Measurements from ENCODE around the gene NFE2L1.
"Not testable (repeated sequence)": the region's sequence is repeated elsewhere in the genome, so short reads cannot be mapped to it uniquely, and the experiment has no call there.

The NFE2L1 gene

DNA sequence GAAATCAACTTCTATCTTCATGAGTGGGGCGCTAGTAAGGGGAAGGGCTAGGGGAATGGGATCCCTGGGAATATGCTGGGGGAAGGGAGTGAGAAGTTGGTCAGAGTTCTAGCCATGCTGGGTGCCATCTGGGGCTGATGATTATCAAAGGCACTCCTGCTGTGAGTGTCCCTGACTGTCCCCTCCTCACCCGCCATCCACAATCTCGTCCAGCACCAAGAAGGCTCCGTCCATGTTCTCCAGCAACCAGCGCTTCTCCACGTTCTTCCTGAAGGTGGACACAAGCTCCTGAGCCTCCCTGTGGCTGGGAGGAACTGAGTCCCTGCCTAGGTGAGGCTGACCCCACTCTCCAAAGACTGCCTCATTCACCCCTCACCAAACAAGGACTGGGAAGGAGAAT is 16.2 kb upstream of the NFE2L1 start:
- Histone ChIP-seq H3K9me3 (ENCODE audit: control insufficient read depth, low read length) (no peaks in the 10 kb centered on the region), H3K27me3 (replicated peaks; ENCODE audit: control insufficient read depth, insufficient read depth, low read length, poor library complexity, severe bottlenecking) (peaks cover 6% of the 10 kb centered on the region), H3K36me3 (ENCODE audit: control insufficient read depth, insufficient read depth, low read length) (no peaks in the 10 kb centered on the region), H3K27ac (ENCODE audit: insufficient read depth, low read length, poor library complexity, severe bottlenecking) (no peak overlapping the region), H3K4me3 (ENCODE audit: insufficient read depth, low read depth, low read length, poor library complexity, severe bottlenecking) (no peak overlapping the region), H3K4me1 (ENCODE audit: control insufficient read depth, insufficient read depth, low read length, poor library complexity, severe bottlenecking) (peaks cover 4% of the 10 kb centered on the region)
- no peak for DNase-seq

DNA sequence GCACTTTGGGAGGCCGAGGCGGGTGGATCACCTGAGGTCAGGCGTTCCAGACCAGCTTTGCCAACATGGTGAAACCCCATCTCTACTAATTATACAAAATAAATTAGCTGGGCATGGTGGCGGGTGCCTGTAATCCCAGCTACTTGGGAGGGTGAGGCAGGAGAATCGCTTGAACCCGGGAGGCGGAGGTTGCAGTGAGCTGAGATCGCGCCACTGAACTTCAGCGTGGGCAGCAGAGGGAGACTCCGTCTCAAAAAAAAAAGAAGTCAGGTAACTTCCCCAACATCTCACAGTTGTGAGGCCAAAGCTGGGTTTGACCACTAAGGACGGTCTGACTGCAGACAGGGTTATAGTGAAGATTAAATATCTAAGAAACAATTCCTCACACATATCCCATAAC is 13.4 kb upstream of the NFE2L1 start:
- DNase-seq; H3K36me3 ChIP-seq (ENCODE audit: control insufficient read depth, insufficient read depth, low read length); H3K4me1 ChIP-seq (ENCODE audit: control insufficient read depth, insufficient read depth, low read length, poor library complexity, severe bottlenecking); H3K9me3 ChIP-seq (ENCODE audit: control insufficient read depth, low read length); H3K27me3 ChIP-seq (replicated peaks; ENCODE audit: control insufficient read depth, insufficient read depth, low read length, poor library complexity, severe bottlenecking); H3K27ac ChIP-seq (ENCODE audit: insufficient read depth, low read length, poor library complexity, severe bottlenecking); H3K4me3 ChIP-seq (ENCODE audit: insufficient read depth, low read depth, low read length, poor library complexity, severe bottlenecking): not testable (repeated sequence)

GRCh38 chr17:48036693-48037035 is 11.5 kb upstream of the NFE2L1 start:
- H3K9me3 ChIP-seq (ENCODE audit: control insufficient read depth, low read length): no peaks in the 10 kb centered on the region
- H3K4me3 ChIP-seq (ENCODE audit: insufficient read depth, low read depth, low read length, poor library complexity, severe bottlenecking): peak overlapping the region; percentile 72

DNA sequence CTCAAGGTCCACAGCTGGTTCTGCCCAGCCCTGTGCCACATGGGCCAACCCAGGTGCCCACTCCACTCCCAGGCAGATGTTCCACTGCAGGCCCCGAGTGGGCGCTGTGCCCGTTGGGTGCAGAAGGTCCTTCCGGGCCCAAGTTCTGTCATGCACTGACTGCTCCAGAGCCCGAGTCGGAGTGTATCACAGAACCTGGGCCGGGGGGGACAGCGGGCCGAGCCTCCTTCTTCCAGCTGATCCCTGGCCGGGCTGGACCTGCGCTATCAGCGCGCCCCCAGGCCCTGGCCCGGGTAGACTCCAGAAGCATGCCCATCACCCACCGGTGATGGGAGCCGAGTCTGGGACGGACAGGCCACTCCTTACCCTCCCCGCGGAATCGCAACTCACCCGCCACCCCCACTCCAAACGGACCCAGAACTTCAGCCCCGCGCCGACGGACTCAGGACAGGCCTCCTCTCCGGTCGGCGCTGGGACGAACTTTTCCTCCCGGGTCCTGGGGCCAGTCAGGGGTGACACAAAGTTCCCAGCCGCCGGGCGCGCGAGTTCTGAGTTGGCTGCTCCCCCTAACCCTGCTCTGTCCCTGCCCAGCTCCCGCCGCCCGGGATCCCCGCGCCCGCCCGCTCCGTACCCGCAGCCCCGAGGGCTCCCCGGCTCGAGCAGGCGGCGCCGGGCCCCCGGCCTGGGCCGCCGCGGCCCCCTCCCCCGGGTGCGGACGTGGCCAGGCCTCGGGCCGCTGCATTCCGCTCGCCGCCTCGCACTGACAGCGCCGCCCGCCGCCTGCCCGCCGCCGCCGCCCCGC is 10.9 kb upstream of the NFE2L1 start, which contains the start of gene COPZ2:
COPZ2 (minus strand) TSS at position 762 of the 802 bp plus-strand sequence; CDS start at position 742, 20 bp downstream.
- DNase-seq: peak; percentile 37 to 49 (median 40)
- Histone ChIP-seq H3K27ac (ENCODE audit: insufficient read depth, low read length, poor library complexity, severe bottlenecking) (no peak within 1 kb of the TSS), H3K4me3 (ENCODE audit: insufficient read depth, low read depth, low read length, poor library complexity, severe bottlenecking) (peak within 1 kb of the TSS; percentile 72), H3K4me1 (ENCODE audit: control insufficient read depth, insufficient read depth, low read length, poor library complexity, severe bottlenecking) (peaks cover 8% of the 10 kb centered on the region), H3K27me3 (replicated peaks; ENCODE audit: control insufficient read depth, insufficient read depth, low read length, poor library complexity, severe bottlenecking) (peaks cover 6% of the 10 kb centered on the region), H3K36me3 (ENCODE audit: control insufficient read depth, insufficient read depth, low read length) (no peaks in the 10 kb centered on the region), H3K9me3 (ENCODE audit: control insufficient read depth, low read length) (no peaks in the 10 kb centered on the region)

More at GRCh38 chr17:48036693-48037035, 11.5 kb upstream of the NFE2L1 start:
- DNase-seq: no peak
- Histone ChIP-seq H3K36me3 (ENCODE audit: control insufficient read depth, insufficient read depth, low read length) (no peaks in the 10 kb centered on the region), H3K27ac (ENCODE audit: insufficient read depth, low read length, poor library complexity, severe bottlenecking) (no peak overlapping the region), H3K27me3 (replicated peaks; ENCODE audit: control insufficient read depth, insufficient read depth, low read length, poor library complexity, severe bottlenecking) (peaks cover 6% of the 10 kb centered on the region), H3K4me1 (ENCODE audit: control insufficient read depth, insufficient read depth, low read length, poor library complexity, severe bottlenecking) (peaks cover 8% of the 10 kb centered on the region)

- H3K36me3 ChIP-seq (ENCODE audit: control insufficient read depth, insufficient read depth, low read length): no peaks in the 10 kb centered on the region
- no peak for DNase-seq
- peaks cover 8% of the 10 kb centered on the region for H3K4me1 ChIP-seq (ENCODE audit: control insufficient read depth, insufficient read depth, low read length, poor library complexity, severe bottlenecking)
- H3K27me3 ChIP-seq (replicated peaks; ENCODE audit: control insufficient read depth, insufficient read depth, low read length, poor library complexity, severe bottlenecking): peaks cover 6% of the 10 kb centered on the region
- no peak overlapping the region for H3K27ac ChIP-seq (ENCODE audit: insufficient read depth, low read length, poor library complexity, severe bottlenecking)
- no peak overlapping the region for H3K4me3 ChIP-seq (ENCODE audit: insufficient read depth, low read depth, low read length, poor library complexity, severe bottlenecking)
- H3K9me3 ChIP-seq (ENCODE audit: control insufficient read depth, low read length): no peaks in the 10 kb centered on the region
Observed at GRCh38 chr17:48037838-48038323, 10.3 kb upstream of the NFE2L1 start.

GRCh38 chr17:48038687-48039086 is 9.5 kb upstream of the NFE2L1 start:
- no peak for DNase-seq
- peaks cover 6% of the 10 kb centered on the region for H3K27me3 ChIP-seq (replicated peaks; ENCODE audit: control insufficient read depth, insufficient read depth, low read length, poor library complexity, severe bottlenecking)
- peaks cover 8% of the 10 kb centered on the region for H3K4me1 ChIP-seq (ENCODE audit: control insufficient read depth, insufficient read depth, low read length, poor library complexity, severe bottlenecking)
- no peaks in the 10 kb centered on the region for H3K9me3 ChIP-seq (ENCODE audit: control insufficient read depth, low read length)
- H3K27ac ChIP-seq (ENCODE audit: insufficient read depth, low read length, poor library complexity, severe bottlenecking): no peak overlapping the region
- no peak overlapping the region for H3K4me3 ChIP-seq (ENCODE audit: insufficient read depth, low read depth, low read length, poor library complexity, severe bottlenecking)
- no peaks in the 10 kb centered on the region for H3K36me3 ChIP-seq (ENCODE audit: control insufficient read depth, insufficient read depth, low read length)

GRCh38 chr17:48043176-48043575 is 5.0 kb upstream of the NFE2L1 start:
- H3K36me3 ChIP-seq (ENCODE audit: control insufficient read depth, insufficient read depth, low read length): no peaks in the 10 kb centered on the region
- H3K4me3 ChIP-seq (ENCODE audit: insufficient read depth, low read depth, low read length, poor library complexity, severe bottlenecking): no peak overlapping the region
- H3K27me3 ChIP-seq (replicated peaks; ENCODE audit: control insufficient read depth, insufficient read depth, low read length, poor library complexity, severe bottlenecking): no peaks in the 10 kb centered on the region
- H3K4me1 ChIP-seq (ENCODE audit: control insufficient read depth, insufficient read depth, low read length, poor library complexity, severe bottlenecking): peaks cover 13% of the 10 kb centered on the region
- no peak overlapping the region for H3K27ac ChIP-seq (ENCODE audit: insufficient read depth, low read length, poor library complexity, severe bottlenecking)
- no peaks in the 10 kb centered on the region for H3K9me3 ChIP-seq (ENCODE audit: control insufficient read depth, low read length)
- DNase-seq: no peak

GRCh38 chr17:48044851-48045250 is 3.3 kb upstream of the NFE2L1 start:
- no peak for DNase-seq
- no peaks in the 10 kb centered on the region for H3K27me3 ChIP-seq (replicated peaks; ENCODE audit: control insufficient read depth, insufficient read depth, low read length, poor library complexity, severe bottlenecking)
- H3K4me3 ChIP-seq (ENCODE audit: insufficient read depth, low read depth, low read length, poor library complexity, severe bottlenecking): no peak overlapping the region
- H3K9me3 ChIP-seq (ENCODE audit: control insufficient read depth, low read length): no peaks in the 10 kb centered on the region
- H3K27ac ChIP-seq (ENCODE audit: insufficient read depth, low read length, poor library complexity, severe bottlenecking): no peak overlapping the region
- H3K36me3 ChIP-seq (ENCODE audit: control insufficient read depth, insufficient read depth, low read length): no peaks in the 10 kb centered on the region
- peaks cover 23% of the 10 kb centered on the region for H3K4me1 ChIP-seq (ENCODE audit: control insufficient read depth, insufficient read depth, low read length, poor library complexity, severe bottlenecking)

DNA sequence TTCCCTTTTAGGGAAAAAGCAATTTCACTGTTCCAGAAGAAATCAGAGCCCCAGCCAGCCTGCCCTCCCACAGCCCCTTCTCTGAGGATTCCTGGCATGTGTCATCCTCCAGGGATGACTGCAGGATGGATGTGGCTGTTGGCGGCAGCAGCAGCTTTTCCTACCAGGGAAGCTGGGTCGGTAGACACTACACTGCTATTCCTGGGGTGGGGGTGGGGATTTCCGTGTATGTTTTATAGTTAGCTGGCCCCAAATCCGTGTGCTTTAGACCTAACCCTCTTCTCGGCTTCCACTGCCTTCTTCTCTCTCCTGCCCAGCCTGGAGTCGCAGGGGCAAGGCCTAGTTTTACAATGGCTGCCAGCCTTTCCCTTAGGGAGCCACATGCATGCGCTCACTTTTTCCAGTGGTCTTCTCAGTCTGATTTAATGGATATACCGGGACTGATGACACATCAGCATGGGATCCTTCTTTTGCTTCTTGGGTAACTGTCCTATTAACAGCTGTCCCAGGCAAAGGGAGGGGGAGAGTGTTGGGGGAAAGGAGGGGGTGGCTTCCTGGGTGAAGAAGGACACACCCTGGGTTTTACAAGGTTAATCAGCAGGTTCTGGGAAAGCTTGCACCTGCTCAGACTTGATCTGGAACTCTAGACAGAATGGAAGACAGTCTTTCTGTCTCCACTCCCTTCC is 2.7 kb upstream of the NFE2L1 start:
- no peak overlapping the region for H3K27ac ChIP-seq (ENCODE audit: insufficient read depth, low read length, poor library complexity, severe bottlenecking)
- H3K4me3 ChIP-seq (ENCODE audit: insufficient read depth, low read depth, low read length, poor library complexity, severe bottlenecking): no peak overlapping the region

DNA sequence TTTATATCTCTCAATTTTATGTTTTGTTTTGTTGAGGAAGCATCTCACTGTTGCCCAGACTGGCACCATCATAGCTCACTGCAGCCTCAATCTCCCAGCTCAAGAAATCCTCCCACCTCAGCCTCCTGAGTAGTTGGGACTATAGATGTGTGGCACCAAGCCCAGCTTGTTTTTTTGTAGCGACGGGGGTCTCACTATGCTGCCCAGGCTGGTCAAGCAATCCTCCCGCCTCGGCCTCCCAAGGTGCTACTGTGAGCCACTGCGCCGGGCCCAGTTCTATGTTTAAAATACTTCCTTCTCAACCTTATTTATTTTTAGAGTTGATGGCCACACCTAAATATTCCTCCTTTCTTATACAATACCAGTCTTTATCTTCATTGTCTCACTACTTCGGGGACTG is 1.9 kb upstream of the NFE2L1 start:
- Histone ChIP-seq H3K9me3 (ENCODE audit: control insufficient read depth, low read length) (no peaks in the 10 kb centered on the region), H3K4me3 (ENCODE audit: insufficient read depth, low read depth, low read length, poor library complexity, severe bottlenecking) (no peak overlapping the region), H3K27me3 (replicated peaks; ENCODE audit: control insufficient read depth, insufficient read depth, low read length, poor library complexity, severe bottlenecking) (no peaks in the 10 kb centered on the region), H3K4me1 (ENCODE audit: control insufficient read depth, insufficient read depth, low read length, poor library complexity, severe bottlenecking) (peaks cover 26% of the 10 kb centered on the region), H3K36me3 (ENCODE audit: control insufficient read depth, insufficient read depth, low read length) (peaks cover 7% of the 10 kb centered on the region), H3K27ac (ENCODE audit: insufficient read depth, low read length, poor library complexity, severe bottlenecking) (no peak overlapping the region)
- no peak for DNase-seq

More for the DNA sequence above, 2.7 kb upstream of the NFE2L1 start:
- no peak for DNase-seq
- H3K9me3 ChIP-seq (ENCODE audit: control insufficient read depth, low read length): no peaks in the 10 kb centered on the region
- no peaks in the 10 kb centered on the region for H3K36me3 ChIP-seq (ENCODE audit: control insufficient read depth, insufficient read depth, low read length)
- H3K4me1 ChIP-seq (ENCODE audit: control insufficient read depth, insufficient read depth, low read length, poor library complexity, severe bottlenecking): peaks cover 26% of the 10 kb centered on the region
- H3K27me3 ChIP-seq (replicated peaks; ENCODE audit: control insufficient read depth, insufficient read depth, low read length, poor library complexity, severe bottlenecking): no peaks in the 10 kb centered on the region

Data from effector memory CD4-positive, alpha-beta T cell (primary cell).